Left forelimb (tissue), 1 donor: ENCODE measurements around the gene CD2BP2.
A peak's percentile ranks its signal among the peaks of the same experiment; 100 is the strongest.
"Not testable (repeated sequence)": the region's sequence is repeated elsewhere in the genome, so short reads cannot be mapped to it uniquely, and the experiment has no call there.

ENCODE experiments used
- DNase-seq: peaks from one replicate; pipeline ENCODE4 v3.0.0-alpha.2; 2018; ENCODE audit warnings: low spot score

CD2BP2 gene

GRCh38 chr16:30355144-30355953 lies at the start of gene CD2BP2:
Gene CD2BP2 (minus strand): TSS chr16:30355308. CDS start chr16:30354681, 627 bp downstream.
- DNase-seq, result peak; percentile 95

GRCh38 chr16:30401768-30402425 lies 46.8 kb upstream of the CD2BP2 start:
- no peak for DNase-seq

GRCh38 chr16:30399435-30400186 lies 44.5 kb upstream of the CD2BP2 start:
- DNase-seq, result no peak

GRCh38 chr16:30398661-30399434 lies 43.7 kb upstream of the CD2BP2 start:
- DNase-seq, result no peak

GRCh38 chr16:30397776-30398660 lies 42.9 kb upstream of the CD2BP2 start:
- DNase-seq, result no peak

- DNase-seq, result no peak
Observed at GRCh38 chr16:30397056-30397455, 41.9 kb upstream of the CD2BP2 start.

GRCh38 chr16:30396627-30397026 lies 41.5 kb upstream of the CD2BP2 start:
- DNase-seq, result not testable (repeated sequence)

- DNase-seq, result no peak
Observed at GRCh38 chr16:30395992-30396585, 41.0 kb upstream of the CD2BP2 start.

- peak; percentile 90 for DNase-seq
Observed at GRCh38 chr16:30395155-30395991, 40.3 kb upstream of the CD2BP2 start, which contains the start of gene ZNF48. Gene ZNF48 (plus strand): TSS chr16:30395420. CDS start chr16:30395795, 375 bp downstream.

- no peak for DNase-seq
Observed at GRCh38 chr16:30394592-30395154, 39.6 kb upstream of the CD2BP2 start.

GRCh38 chr16:30383521-30383920 lies 28.4 kb upstream of the CD2BP2 start:
- DNase-seq, result no peak

GRCh38 chr16:30382111-30382881 lies 27.2 kb upstream of the CD2BP2 start, which contains the start of gene SEPTIN1:
Gene SEPTIN1 (minus strand): TSS chr16:30382561. CDS start chr16:30382542, 19 bp downstream.
- DNase-seq, result no peak

- DNase-seq, result no peak
Observed at GRCh38 chr16:30381291-30382041, 26.4 kb upstream of the CD2BP2 start.

GRCh38 chr16:30380803-30381208 lies 25.7 kb upstream of the CD2BP2 start:
- DNase-seq, result no peak

GRCh38 chr16:30380072-30380802 lies 25.1 kb upstream of the CD2BP2 start:
- no peak for DNase-seq

GRCh38 chr16:30379158-30379783 lies 24.2 kb upstream of the CD2BP2 start:
- no peak for DNase-seq
